ENCODE results near the gene GDF9. TPM values are rescaled to one million over a fixed set of nuclear protein-coding genes. Genes with fewer than 3 reads are reported as not detected.

GDF9 gene, protein sequence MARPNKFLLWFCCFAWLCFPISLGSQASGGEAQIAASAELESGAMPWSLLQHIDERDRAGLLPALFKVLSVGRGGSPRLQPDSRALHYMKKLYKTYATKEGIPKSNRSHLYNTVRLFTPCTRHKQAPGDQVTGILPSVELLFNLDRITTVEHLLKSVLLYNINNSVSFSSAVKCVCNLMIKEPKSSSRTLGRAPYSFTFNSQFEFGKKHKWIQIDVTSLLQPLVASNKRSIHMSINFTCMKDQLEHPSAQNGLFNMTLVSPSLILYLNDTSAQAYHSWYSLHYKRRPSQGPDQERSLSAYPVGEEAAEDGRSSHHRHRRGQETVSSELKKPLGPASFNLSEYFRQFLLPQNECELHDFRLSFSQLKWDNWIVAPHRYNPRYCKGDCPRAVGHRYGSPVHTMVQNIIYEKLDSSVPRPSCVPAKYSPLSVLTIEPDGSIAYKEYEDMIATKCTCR
- total RNA-seq, result under 1 TPM; 0.09 to 0.50 TPM
- long read RNA-seq, result 0 reads

DNA sequence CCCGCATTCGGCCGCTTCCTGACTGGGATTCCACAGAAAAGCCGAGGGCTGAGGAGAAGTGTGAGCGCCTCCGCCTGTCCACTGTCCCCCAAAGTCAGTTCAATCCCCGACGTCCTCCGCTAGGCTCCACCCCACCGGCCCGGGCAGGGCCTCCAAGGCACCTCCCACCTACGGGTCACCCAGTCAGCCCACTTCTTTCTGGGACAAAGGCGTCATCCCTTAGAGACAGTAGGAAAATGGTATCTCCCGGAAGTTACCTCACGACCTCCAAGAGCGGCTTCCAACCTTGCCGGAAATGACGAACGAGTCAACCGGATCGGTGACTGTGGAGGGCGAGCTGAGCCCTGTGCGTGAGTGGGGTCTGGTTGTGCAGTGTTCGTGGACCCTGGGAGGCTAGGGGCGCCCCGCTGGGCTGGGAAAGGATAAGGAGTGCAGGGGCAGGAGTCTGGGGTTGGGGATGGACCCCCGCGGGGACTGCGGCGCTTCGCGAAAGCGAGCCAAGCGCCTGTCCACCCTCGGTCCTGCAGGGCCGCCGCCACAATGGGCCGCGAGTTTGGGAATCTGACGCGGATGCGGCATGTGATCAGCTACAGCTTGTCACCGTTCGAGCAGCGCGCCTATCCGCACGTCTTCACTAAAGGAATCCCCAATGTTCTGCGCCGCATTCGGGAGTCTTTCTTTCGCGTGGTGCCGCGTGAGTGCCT lies at the start of gene GDF9, which contains the start of gene UQCRQ:
TSS of gene GDF9 (minus strand) at position 128 of the 704 bp plus-strand sequence. CDS start 1,936 bp downstream, outside the sequence.
TSS of gene UQCRQ (plus strand) at position 301 of the 704 bp plus-strand sequence. CDS start at position 541, 240 bp downstream.
- ATAC-seq (peak; percentile 95), DNase-seq (peak; percentile 93 to 98)
- intact Hi-C loops (cut with DNase I, micrococcal nuclease), result no loop called here

DNA sequence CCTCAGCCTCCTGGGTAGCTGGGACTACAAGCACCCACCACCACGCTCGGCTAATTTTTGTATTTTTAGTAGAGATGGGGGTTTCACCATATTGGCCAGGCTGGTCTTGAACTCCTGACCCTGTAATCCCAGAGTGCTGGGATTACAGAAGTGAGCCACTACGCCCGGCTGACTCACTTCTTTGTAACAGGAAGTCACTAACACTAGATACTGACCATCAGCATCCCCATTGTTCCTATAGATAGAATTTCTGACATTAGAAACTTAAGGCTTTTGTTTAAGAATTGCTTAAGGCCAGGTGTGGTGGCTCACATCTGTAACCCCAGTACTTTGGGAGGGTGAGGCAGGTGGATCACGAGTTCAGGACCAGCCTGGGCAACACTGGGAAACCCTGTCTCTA lies 49.4 kb upstream of the GDF9 start:
- DNase-seq, result no peak
- ATAC-seq, result peak; percentile 38
- intact Hi-C loops (cut with DNase I, micrococcal nuclease), result no loop called here

DNA sequence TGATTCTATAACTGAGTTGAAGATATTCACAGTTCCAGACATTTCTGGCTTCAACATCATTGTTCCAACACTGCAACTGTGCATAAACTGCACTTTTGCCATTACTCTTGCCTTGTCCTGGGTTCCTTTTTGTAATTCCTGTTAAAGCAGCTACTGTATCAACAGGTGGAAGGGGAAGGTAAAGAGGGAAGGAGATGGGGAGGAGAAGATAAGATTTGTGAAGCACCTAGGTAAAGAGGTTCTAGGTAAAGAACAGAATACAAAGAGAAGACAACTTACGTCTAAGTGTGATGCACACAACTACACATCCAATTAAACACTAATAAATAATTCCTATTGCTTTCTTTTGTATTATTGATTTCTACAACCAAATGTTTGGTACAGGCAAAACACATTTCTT lies 43.4 kb upstream of the GDF9 start:
- DNase-seq, result no peak
- intact Hi-C loops (cut with DNase I, micrococcal nuclease), result no loop called here
- no peak for ATAC-seq

DNA sequence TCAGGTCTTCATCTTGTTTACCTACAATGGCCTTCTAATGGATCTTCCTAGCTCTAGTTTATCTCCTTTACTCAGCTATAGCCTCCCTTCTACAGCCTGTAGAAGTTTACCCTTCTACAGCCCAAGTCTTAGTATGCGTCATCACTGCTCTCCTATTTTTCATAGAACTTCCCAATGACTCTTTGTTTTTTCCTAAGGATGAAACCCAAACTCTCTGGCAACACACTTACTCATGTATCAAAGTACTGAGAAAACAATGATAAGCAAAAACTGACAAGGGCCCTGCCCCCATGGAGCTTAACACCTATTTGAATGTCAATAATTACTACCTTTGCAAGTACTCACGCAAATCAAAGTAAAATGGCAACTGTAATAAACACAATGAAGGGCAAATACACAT lies 40.9 kb upstream of the GDF9 start:
- DNase-seq (no peak), ATAC-seq (no peak)
- intact Hi-C loops (cut with DNase I, micrococcal nuclease), result no loop called here

DNA sequence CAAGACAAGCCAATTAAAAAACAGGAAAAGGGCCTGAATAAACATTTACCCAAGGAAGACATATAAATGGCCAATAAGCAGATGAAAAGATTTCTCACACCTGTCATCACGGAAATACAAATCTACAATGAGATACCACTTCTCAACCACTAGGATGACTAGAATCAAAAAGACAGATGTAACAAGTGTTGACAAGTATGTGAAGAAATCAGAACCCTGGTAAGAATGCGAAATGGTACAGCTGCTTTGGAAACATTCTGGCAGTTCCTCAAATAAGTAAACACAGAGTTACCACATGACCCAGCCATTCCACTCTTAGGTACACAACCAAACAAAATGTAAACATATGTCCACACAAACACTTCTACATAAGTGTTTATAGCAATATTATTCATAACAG lies 39.7 kb upstream of the GDF9 start:
- no peak for DNase-seq
- intact Hi-C loops (cut with DNase I, micrococcal nuclease), result no loop called here
- peak; percentile 52 for ATAC-seq

DNA sequence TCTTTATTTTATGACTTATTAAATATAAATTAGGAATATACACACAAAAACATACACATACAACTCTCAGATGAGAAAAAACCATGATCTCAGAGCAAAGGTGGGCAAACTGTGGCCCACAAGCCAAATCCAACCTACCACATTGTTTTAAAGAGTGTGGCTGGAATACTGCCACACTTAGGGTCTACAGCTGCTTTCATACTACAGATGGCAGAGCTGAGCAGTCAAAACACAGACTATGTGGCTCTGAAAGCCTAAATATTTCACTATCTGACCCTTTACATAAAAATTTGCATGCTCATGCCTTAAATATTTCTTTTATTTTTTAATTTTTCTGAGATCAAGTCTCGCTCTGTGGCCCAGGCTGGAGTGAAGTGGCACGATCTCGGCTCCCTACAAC lies 35.5 kb upstream of the GDF9 start:
- ATAC-seq (no peak), DNase-seq (no peak)
- intact Hi-C loops (cut with DNase I, micrococcal nuclease), result no loop called here

DNA sequence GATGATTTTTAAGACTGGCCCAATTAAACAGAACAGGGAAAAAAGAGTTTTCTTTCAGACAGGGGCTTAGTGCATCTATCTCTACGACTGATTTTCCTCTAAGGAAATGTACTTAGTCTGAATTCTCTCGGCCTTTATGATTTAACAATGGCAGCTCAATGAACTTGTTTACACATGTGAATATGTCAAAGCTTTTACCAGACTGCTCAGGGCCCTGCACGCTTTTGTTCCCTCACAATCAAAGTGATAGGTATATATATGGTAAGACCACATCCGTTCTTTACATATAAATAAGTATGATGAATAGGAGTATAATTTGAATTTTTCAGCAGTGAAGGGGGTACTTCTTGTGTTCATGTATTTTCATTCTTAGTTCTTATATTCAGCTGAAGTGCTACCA lies 34.8 kb upstream of the GDF9 start:
- no peak for ATAC-seq
- DNase-seq, result no peak
- intact Hi-C loops (cut with DNase I, micrococcal nuclease), result no loop called here

DNA sequence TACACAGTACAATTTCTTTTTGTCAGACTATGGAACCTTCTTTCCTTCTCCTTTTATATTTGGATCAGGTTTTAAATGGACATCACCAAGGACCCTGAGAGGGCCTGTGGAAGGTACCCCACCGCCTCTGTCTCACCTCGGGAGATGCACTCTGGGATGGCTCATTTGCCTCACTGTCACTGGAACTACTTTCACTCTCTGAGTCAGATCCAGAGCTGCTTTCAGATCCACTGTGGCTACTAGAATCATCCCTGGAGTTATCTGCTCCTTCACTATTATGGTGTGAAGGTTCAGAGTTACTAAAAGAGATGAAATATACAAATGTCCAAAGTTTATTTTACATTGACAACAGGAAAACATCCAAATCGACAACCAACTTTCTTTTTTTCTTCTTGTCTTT lies 31.8 kb upstream of the GDF9 start:
- no peak for ATAC-seq
- intact Hi-C loops (cut with DNase I, micrococcal nuclease), result no loop called here
- no peak for DNase-seq

DNA sequence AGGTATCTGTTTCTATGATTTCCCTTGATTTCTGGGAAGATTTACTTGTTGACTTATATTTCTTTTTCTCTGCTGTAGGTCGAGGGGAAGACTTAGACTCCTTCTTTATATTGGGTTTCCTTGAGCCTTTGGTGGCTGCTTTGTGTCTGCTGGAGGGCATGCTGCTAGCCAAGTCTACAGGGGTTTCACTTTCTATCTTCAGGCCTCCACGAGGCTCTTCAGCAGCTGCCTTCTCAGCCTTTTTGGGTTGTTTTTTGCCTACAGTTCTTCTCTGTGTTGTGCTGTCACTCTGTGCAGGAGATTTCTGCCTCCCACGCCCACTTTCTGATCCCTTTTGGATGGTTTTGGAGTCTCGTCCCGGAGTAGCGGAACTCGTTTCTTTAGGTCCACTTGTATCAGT lies 30.4 kb upstream of the GDF9 start:
- DNase-seq (no peak), ATAC-seq (peak; percentile 5)
- intact Hi-C loops (cut with DNase I, micrococcal nuclease), result no loop called here

DNA sequence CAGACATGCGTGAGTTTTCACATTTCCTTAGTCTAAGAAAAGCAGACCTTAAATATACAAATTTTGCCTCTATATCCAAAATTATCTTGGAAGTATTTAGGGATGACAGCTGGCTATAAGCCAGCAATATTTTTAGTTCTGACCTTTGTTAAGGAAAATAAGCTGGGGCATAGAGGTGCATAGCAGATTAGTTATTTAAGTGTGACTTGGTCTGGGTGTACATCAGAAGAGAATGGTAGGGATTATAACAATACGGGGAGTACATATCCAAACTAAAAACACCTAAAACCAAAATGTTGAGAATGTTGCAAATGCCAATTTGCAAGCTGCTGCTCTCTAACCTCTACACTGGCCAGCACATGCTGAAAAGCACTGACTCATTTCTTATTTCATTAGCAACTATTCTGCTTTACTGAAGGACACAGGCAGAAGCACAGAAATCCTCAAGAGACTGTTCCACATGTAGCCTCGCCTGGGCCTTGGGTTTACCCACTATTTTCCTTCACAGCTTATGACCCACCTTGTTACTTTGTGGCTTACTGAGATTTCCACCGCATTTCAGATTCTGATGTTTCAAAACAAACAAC lies 29.5 kb upstream of the GDF9 start:
- no peak for DNase-seq
- ATAC-seq, result no peak
- intact Hi-C loops (cut with DNase I, micrococcal nuclease), result no loop called here

DNA sequence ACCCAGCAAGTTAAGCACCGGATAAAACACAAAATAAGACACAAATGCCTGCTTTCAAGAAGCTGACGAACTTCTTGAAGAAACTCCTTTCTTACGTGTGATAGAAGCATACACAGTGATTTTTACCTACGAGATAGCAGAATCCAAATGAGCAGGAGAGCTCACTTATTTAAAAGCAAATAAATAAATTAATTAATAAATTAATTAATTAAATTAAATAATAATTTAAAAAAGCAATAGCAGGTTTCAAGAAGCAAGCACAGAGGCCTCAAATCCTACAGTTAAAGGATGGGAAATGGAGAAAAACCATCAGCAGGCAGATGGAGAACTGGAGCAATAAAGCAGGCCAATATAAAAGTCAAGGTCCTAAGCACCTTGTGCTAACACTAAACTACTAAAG lies 24.5 kb upstream of the GDF9 start:
- ATAC-seq (no peak), DNase-seq (no peak)
- intact Hi-C loops (cut with DNase I, micrococcal nuclease), result no loop called here

DNA sequence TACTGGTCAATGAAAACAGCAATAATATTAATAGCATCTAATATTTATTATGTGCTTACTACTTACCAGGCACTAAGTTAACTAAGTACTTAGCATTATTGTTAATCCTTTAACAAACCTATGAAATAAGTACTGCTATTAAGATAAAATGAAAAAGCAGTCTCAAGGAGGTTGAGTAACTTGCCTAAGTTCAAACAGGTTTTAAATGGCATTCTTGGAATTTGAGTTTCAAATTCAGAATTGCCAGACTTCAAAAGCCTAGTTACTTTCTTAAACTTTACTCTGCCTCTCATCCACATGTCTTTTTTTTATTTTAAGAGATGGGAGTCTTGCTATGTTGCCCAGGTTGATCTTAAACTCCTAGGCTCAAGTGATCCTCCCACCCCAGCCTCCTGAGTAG lies 23.2 kb upstream of the GDF9 start:
- ATAC-seq, result no peak
- intact Hi-C loops (cut with DNase I, micrococcal nuclease), result loop anchor here in 1 of 2 donors (10.0 kb wide), 1 partner anchor 65 kb away; no protein-coding TSS in a partner anchor
- DNase-seq, result no peak

DNA sequence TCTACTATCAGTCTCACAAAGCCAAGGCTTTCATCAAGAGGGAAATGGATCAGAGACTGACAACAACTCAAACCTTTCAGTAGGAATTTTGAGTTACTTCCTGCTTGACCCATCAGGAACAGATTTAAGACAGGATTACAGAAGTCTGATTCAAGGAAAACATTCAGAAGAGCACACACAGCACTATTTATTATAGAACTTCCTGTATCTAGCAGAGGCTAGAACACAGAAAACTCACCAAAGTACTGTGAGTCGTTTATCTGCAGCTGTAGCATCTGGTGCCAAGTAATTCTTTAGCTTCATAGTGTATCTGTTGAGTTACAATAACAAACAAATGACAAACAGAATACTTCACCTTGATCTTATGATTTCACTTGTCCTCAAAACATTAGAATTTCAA lies 21.0 kb upstream of the GDF9 start:
- DNase-seq (no peak), ATAC-seq (no peak)
- intact Hi-C loops (cut with DNase I, micrococcal nuclease), result loop anchor here in 1 of 2 donors (10.0 kb wide), 1 partner anchor 62 kb away; no protein-coding TSS in a partner anchor

DNA sequence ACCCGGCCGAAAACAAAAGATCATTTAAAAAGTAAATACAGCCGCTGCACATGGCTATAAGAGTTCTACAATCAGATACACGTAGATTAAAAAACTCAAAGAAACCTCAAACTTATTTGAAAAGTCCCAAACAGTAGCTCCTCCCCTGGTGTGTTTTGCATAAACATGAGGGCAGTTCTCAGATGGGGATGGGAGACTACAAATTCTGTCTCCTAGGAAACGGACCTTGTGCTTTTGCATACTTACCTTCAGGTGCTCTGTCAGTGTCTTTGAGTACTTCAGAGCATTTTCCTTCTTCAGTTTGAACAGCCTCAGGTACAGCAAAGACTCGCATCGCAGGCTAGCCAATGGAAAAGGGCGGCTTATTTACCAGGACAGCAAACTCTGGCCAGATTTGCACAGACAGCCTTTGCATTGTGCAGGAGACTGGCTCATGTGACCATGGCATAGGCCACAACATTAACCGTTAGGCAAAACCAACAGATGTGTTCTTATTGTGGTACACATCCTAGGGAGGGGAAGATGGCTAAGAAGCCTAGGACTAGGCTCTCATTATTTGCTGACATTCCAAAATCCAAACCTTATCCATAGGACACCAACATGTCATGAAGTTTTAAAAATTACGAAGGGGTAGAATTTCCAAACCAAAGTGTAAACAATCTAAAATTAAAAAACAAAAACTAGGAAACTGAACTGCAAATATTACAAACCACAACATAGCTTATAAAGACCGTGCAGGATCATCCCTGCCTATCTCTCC lies 20.0 kb upstream of the GDF9 start:
- ATAC-seq, result peak; percentile 26
- intact Hi-C loops (cut with DNase I, micrococcal nuclease), result loop anchor here in 1 of 2 donors (10.0 kb wide), 1 partner anchor 61 kb away; no protein-coding TSS in a partner anchor
- DNase-seq, result no peak

DNA sequence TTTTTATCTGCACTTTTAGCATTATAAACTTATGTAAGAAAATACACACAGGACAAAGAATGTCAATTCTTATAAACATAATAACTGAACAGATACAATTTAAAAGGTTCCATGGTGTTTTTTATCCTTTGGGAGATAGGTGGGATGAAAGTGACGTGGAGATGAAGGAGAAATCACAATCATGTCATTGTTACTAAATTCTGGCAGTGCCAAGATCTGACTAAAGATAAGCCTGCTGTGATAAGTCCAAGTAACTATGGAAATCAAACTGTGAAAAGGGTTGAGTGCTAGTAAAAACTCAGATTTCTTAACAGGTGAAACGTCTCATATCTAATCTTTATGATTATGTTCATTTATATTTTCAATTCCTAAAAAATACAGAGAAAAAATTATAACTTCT lies 18.3 kb upstream of the GDF9 start:
- intact Hi-C loops (cut with DNase I, micrococcal nuclease), result loop anchor here in 1 of 2 donors (10.0 kb wide), 1 partner anchor 60 kb away; no protein-coding TSS in a partner anchor
- DNase-seq, result no peak
- no peak for ATAC-seq

DNA sequence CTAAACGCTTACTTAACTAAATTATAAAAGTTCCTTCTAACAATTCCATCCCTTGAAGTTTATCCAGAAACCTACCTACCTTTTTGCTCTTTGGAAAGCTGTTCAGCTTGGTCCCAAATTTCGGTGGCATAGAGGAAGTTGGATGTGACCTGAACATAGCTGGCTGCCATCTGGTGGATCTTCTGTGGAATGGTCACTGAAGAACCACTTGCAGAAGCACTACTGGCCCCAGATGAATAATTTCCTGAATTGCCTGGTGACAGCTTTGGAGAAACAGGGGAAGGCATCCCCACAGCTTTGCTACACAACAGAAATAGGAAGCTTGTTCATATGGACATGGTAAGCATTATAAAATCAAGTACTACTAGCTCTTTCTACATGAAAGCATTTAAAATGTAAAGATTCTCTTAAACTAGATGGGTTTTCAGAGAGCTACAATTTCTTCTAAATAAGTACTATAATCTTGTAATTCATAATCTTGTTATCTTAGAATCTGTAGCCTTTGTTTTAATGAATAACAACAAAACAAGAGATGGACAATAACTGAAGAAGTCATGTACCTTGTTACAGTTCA lies 17.1 kb upstream of the GDF9 start:
- peak; percentile 87 for ATAC-seq
- intact Hi-C loops (cut with DNase I, micrococcal nuclease), result loop anchor here in 1 of 2 donors (10.0 kb wide), 1 partner anchor 59 kb away; no protein-coding TSS in a partner anchor
- DNase-seq, result peak; percentile 36 to 57

DNA sequence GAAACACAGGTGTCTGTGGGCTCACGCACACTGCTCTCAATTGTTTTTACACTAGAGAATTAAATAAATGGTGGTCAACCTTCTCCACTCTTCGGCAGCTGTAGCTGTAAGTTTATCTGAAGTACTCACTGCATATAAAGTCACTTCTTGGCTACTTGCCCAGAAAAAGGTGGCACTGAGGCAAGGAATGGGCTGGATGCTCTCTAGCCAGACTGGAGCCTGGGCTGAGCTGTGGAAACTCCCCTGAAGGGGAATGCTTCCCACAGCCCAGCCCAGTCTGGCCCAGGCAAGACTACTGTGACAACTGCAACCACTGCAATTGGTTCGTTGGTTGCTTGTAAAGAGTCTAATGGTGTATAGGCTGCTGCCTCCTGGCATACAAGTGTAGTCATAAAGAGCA lies 11.7 kb upstream of the GDF9 start:
- intact Hi-C loops (cut with DNase I, micrococcal nuclease), result no loop called here
- peak; percentile 85 for ATAC-seq
- peak; percentile 61 to 78 for DNase-seq

DNA sequence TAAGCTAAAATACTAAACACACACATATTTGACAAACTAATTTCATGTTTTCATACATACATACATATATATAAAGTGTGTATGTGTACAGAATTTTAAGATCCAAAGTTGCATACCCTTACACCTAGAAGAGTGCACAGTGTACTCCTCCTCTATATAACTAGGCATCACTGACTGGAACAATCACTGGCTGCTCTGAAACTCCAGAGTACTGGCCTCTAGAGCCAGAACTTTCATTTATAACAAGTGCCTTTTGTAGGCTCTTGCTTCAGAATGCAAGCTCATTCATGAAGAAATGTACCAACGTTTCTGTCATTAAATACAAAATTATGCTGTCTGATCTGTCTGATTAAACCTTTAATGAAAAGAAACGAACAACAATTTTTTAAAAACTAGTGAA lies 11.2 kb upstream of the GDF9 start:
- intact Hi-C loops (cut with DNase I, micrococcal nuclease), result no loop called here
- ATAC-seq, result no peak
- no peak for DNase-seq

Data from left colon (tissue), 2 donors.